GM12875 (cell line): ENCODE results near the gene XAB2.
"Not testable (repeated sequence)": the region's sequence is repeated elsewhere in the genome, so short reads cannot be mapped to it uniquely, and the experiment has no call there.

Experiments
- H3K4me3 ChIP-seq: one replicate; pipeline ENCODE4 v1.5.1; 2011; ENCODE audit warnings: low read depth, low read length, control low read depth
- CTCF ChIP-seq: IDR thresholded peaks from 2 replicates; pipeline ENCODE4 v1.5.1; 2011; ENCODE audit warnings: low read depth, mild to moderate bottlenecking, control low read depth, inconsistent platforms, low read length, moderate library complexity, borderline replicate concordance; ENCODE audit not compliant: insufficient read depth

XAB2 gene

GRCh38 chr19:7590256-7590655 is 39.1 kb downstream of the XAB2 start:
- no peak overlapping the region for H3K4me3 ChIP-seq
- TF ChIP-seq CTCF = no peak

- TF ChIP-seq CTCF = no peak
- no peak overlapping the region for H3K4me3 ChIP-seq
Observed at GRCh38 chr19:7589822-7590221, 39.5 kb downstream of the XAB2 start.

- H3K4me3 ChIP-seq = no peak overlapping the region
- no peak for TF ChIP-seq CTCF
Observed at GRCh38 chr19:7582446-7582845, 46.9 kb downstream of the XAB2 start.

GRCh38 chr19:7579182-7579581 is 50.2 kb downstream of the XAB2 start:
- TF ChIP-seq CTCF = no peak

GRCh38 chr19:7578127-7578526 is 51.2 kb downstream of the XAB2 start:
- no peak for TF ChIP-seq CTCF

More at GRCh38 chr19:7579182-7579581, 50.2 kb downstream of the XAB2 start:
- H3K4me3 ChIP-seq = no peak overlapping the region

GRCh38 chr19:7577422-7577821 is 51.9 kb downstream of the XAB2 start:
- not testable (repeated sequence) for H3K4me3 ChIP-seq

More at GRCh38 chr19:7578127-7578526, 51.2 kb downstream of the XAB2 start:
- H3K4me3 ChIP-seq = no peak overlapping the region

- H3K4me3 ChIP-seq = no peak overlapping the region
- no peak for TF ChIP-seq CTCF
Observed at GRCh38 chr19:7575434-7576040, 53.8 kb downstream of the XAB2 start.
